Lung (tissue), 12 donors: ENCODE results near the gene LMF1. TPM values are rescaled to one million over a fixed set of nuclear protein-coding genes. Genes with fewer than 3 reads are reported as not detected.

Experiments used
- ATAC-seq: fragments of 200-7000 bp; cut with Tn5 transposase; one replicate; pipeline ENCODE4 v1.9.1; 2020; ENCODE audit warnings: moderate number of reproducible peaks; ENCODE audit not compliant: insufficient read depth, low FRiP score
- DNase-seq, 3 donors: peaks; one replicate each; pipeline ENCODE4 v3.0.0-alpha.2; 2013 to 2017
- H3K27ac ChIP-seq, 2 donors: one replicate each; pipeline ENCODE4 v1.5.1; 2013; ENCODE audit warnings: mild to moderate bottlenecking in 2 of 2, moderate library complexity in 2 of 2, control low read depth in 1 of 2, inconsistent platforms in 1 of 2, low read depth in 1 of 2, low read length in 1 of 2
- H3K27me3 ChIP-seq, 3 donors: one replicate each; pipeline ENCODE4 v1.5.1; 2013; ENCODE audit warnings: low read length in 2 of 3; ENCODE audit not compliant: control insufficient read depth in 3 of 3, insufficient read depth in 3 of 3
- H3K36me3 ChIP-seq, 4 donors: one replicate each; pipeline ENCODE4 v1.5.1; 2013; ENCODE audit warnings: low read length in 4 of 4, mild to moderate bottlenecking in 1 of 4, moderate library complexity in 1 of 4; ENCODE audit not compliant: control insufficient read depth in 4 of 4, insufficient read depth in 4 of 4
- H3K4me1 ChIP-seq, 5 donors: one replicate each; pipeline ENCODE4 v1.5.1; 2013; ENCODE audit warnings: low read length in 5 of 5, mild to moderate bottlenecking in 2 of 5, moderate library complexity in 1 of 5; ENCODE audit not compliant: control insufficient read depth in 5 of 5, insufficient read depth in 5 of 5
- H3K4me3 ChIP-seq: one replicate; pipeline ENCODE4 v1.5.1; 2013; ENCODE audit warnings: mild to moderate bottlenecking, control low read depth, moderate library complexity
- H3K9ac ChIP-seq, 2 donors: one replicate each; pipeline ENCODE4 v1.5.1; 2013; ENCODE audit warnings: low read length in 2 of 2, control low read depth in 1 of 2; ENCODE audit not compliant: insufficient read depth in 1 of 2
- H3K9me3 ChIP-seq, 4 donors: one replicate each; pipeline ENCODE4 v1.5.1; 2013; ENCODE audit warnings: low read length in 3 of 4, mild to moderate bottlenecking in 1 of 4, moderate library complexity in 1 of 4; ENCODE audit not compliant: control insufficient read depth in 4 of 4, insufficient read depth in 3 of 4
- WGBS, 2 donors: extraction: QIAGEN DNeasy Blood & Tissue Kit; methylation state at CpG; one replicate each; pipeline ENCODE4 v1.1.7; 2013; 5-methylcytosine and 5-hydroxymethylcytosine counted together
- polyA plus RNA-seq, 2 donors: library from polyadenylated mRNA; stranded (reverse); fragments of 200-250 nt; gene quantifications; one replicate each; pipeline ENCODE4 v1.2.1, GENCODE V29; 2013
- total RNA-seq, 2 donors: library from RNA; depleted of rRNA in 1 of 2; stranded (reverse); fragments of >200 nt in 1 of 2; gene quantifications; one replicate each; pipeline ENCODE4 v1.2.1, GENCODE V29; 2014 to 2021
- TF ChIP-seq, protein P1 (sequence below): IDR thresholded peaks from 2 replicates; pipeline ENCODE4 v1.5.1; 2012; ENCODE audit warnings: mild to moderate bottlenecking; ENCODE audit errors: control extremely low read depth, extremely low read depth
- donor health status: control.
- donor health status: control.
- donor health status: Bipolar disorder and iron deficiency.
- donor health status: healthy.
- donor health status: DM: yes; HTN: yes; CAD: no.

Gene LMF1
- total and polyA plus RNA-seq, 4 donors, result 9.1 to 23.7 (median 20.6) TPM

DNA sequence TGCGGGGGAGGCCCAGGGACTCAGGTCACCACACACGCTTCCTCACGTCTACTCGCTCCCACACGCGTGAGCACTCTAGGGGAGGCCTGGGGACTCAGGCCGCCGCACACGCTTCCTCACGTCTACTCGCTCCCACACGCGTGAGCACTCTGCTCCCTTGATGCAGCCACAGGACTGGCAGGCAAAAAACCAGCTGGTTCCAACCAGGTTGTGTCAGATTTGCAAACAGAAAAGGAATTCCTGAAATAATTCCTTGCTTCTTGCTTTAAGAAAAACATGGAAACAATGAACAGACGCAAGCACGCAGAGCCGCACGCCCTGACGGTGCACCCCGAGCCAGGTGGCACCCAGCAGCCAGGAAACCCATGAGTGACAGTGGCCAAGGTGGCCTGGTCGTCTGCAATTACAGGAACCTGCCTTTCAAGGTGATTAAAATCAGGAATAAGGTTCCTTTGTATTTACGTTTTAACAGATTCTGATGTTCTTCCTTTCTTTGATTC lies 37.9 kb downstream of the LMF1 start:
- no peak for ATAC-seq
- H3K4me3 ChIP-seq, result no peak overlapping the region
- WGBS, 2 donors, result 91 to 93% methylated on average over 21 of the region's 21 CpGs
- H3K9ac ChIP-seq, result no peak overlapping the region
- TF ChIP-seq, protein P1, sequence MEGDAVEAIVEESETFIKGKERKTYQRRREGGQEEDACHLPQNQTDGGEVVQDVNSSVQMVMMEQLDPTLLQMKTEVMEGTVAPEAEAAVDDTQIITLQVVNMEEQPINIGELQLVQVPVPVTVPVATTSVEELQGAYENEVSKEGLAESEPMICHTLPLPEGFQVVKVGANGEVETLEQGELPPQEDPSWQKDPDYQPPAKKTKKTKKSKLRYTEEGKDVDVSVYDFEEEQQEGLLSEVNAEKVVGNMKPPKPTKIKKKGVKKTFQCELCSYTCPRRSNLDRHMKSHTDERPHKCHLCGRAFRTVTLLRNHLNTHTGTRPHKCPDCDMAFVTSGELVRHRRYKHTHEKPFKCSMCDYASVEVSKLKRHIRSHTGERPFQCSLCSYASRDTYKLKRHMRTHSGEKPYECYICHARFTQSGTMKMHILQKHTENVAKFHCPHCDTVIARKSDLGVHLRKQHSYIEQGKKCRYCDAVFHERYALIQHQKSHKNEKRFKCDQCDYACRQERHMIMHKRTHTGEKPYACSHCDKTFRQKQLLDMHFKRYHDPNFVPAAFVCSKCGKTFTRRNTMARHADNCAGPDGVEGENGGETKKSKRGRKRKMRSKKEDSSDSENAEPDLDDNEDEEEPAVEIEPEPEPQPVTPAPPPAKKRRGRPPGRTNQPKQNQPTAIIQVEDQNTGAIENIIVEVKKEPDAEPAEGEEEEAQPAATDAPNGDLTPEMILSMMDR, result no peak
- H3K27ac ChIP-seq, result no peak overlapping the region
- H3K27me3 ChIP-seq, result no peaks in the 10 kb centered on the region
- H3K9me3 ChIP-seq, result no peaks in the 10 kb centered on the region
- no peaks in the 10 kb centered on the region for H3K4me1 ChIP-seq
- DNase-seq, result no peak
- peaks cover 0 to 26% (median 3%) of the 10 kb centered on the region in 4 donors for H3K36me3 ChIP-seq

DNA sequence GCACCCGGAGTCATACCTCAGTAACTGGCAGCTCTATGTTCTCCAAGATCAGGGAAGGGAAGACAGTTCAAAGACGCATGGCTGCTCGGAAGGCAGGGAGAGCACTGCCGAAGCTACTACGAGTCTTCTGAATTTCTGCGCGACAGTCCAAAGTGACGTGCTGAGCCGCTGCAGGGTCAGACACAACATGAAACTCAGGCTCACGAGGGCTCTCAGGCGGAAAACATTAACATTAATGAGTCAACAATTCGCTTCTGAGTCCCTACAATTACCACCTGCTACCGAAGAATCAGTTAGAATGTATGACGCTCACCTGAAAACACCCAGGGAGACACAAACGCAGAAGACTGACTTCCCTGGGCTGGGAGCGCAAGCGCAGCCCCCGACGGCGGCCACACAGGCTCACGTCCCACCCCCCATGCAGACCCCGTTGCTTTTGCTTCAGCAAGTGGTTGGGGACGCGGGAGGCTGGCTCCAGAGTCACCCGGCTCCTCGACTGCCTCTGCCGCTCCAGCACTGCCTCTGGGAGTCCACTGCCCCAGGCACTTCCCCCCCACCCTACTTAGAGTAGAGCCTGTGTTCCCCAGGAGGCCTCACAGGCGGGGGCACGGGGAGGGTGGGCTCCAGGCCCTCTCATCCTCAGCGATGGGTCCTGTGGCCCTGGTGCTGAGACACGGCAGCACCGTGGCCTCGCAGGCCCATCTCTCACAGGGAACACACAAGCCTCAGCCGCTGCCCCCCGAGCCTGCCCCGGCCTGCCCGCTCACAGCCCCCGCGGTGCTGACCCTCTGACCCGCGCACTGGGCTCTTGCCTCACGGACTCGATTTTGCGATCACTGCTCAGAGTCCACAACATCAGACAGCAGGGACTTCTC lies 38.9 kb downstream of the LMF1 start:
- H3K9me3 ChIP-seq, result no peaks in the 10 kb centered on the region
- no peaks in the 10 kb centered on the region for H3K27me3 ChIP-seq
- H3K4me1 ChIP-seq, result no peaks in the 10 kb centered on the region
- DNase-seq, result no peak
- 91 to 92% methylated on average over 42 to 44 of the region's 44 CpGs for WGBS, 2 donors
- TF ChIP-seq, protein P1, result no peak
- H3K4me3 ChIP-seq, result no peak overlapping the region
- no peak for ATAC-seq
- no peak overlapping the region for H3K9ac ChIP-seq
- H3K27ac ChIP-seq, result no peak overlapping the region
- peaks cover 0 to 26% (median 3%) of the 10 kb centered on the region in 4 donors for H3K36me3 ChIP-seq

DNA sequence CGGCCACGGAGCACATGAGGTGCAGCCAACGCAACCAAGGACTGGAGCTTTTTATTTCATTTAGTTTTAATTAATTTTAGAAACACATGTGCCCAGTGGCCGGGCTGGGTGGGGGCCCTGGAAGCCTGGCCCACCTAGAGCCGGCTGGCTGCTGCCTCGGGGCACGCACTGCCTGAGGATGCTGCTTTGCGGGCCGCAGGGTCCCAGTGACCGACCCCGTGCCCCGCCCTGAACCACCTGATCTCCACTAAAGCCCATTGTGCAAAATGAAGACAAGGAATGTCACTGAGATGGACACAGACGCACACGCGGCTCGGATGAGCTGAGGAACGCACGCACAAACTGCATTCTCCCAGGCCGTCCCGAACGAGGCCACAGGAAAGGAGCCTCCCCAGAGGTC lies 39.6 kb downstream of the LMF1 start:
- 92 to 94% methylated on average over 21 of the region's 21 CpGs for WGBS, 2 donors
- ATAC-seq, result no peak
- TF ChIP-seq, protein P1, result no peak
- DNase-seq, result no peak
- no peaks in the 10 kb centered on the region for H3K27me3 ChIP-seq
- no peaks in the 10 kb centered on the region for H3K4me1 ChIP-seq
- H3K9ac ChIP-seq, result no peak overlapping the region
- H3K4me3 ChIP-seq, result no peak overlapping the region
- H3K27ac ChIP-seq, result no peak overlapping the region
- peaks cover 0 to 26% (median 4%) of the 10 kb centered on the region in 4 donors for H3K36me3 ChIP-seq
- peaks cover 0 to 2% (median 0%) of the 10 kb centered on the region in 4 donors for H3K9me3 ChIP-seq
